ENCODE results near the gene CCND3. TPM values are rescaled to one million over a fixed set of nuclear protein-coding genes. Genes with fewer than 3 reads are reported as not detected.

CCND3 gene
- polyA plus RNA-seq, 1 experiment: 25.8 TPM

GRCh38 chr6:41964201-41964887, 22.7 kb upstream of the CCND3 start:
- H3K4me3 ChIP-seq (ENCODE audit: low read depth, low read length): no peak overlapping the region
- no peak for TF ChIP-seq CTCF (IDR thresholded peaks at IDR 0.05; ENCODE audit: low read depth, low read length)
- no peak for DNase-seq (ENCODE audit: low read depth, low spot score)
- CTCF ChIA-PET: interaction anchor here (0.6 to 2.0 kb wide), 3 partner anchors 21 to 43 kb away, joined by 4 to 10 read pairs (median 4); partner anchors contain the start of genes BYSL and MED20
- H3K27me3 ChIP-seq (ENCODE audit: control insufficient read depth, insufficient read depth, low read length): no peaks in the 10 kb centered on the region
- H3K27ac ChIP-seq (ENCODE audit: low read depth, low read length): no peak overlapping the region
- POLR2A ChIA-PET: no interaction called here
- H3K9me3 ChIP-seq (ENCODE audit: control insufficient read depth, insufficient read depth, low read length): no peaks in the 10 kb centered on the region

- POLR2A ChIA-PET: no interaction called here
- H3K9me3 ChIP-seq (ENCODE audit: control insufficient read depth, insufficient read depth, low read length): no peaks in the 10 kb centered on the region
- H3K27me3 ChIP-seq (ENCODE audit: control insufficient read depth, insufficient read depth, low read length): no peaks in the 10 kb centered on the region
- no peak for TF ChIP-seq CTCF (IDR thresholded peaks at IDR 0.05; ENCODE audit: low read depth, low read length)
- CTCF ChIA-PET: interaction anchor here (0.6 to 2.0 kb wide), 5 partner anchors 21 to 176 kb away, joined by 3 to 10 read pairs (median 4); partner anchors contain the start of genes BYSL, MED20 and TOMM6
- no peak overlapping the region for H3K27ac ChIP-seq (ENCODE audit: low read depth, low read length)
- no peak for DNase-seq (ENCODE audit: low read depth, low spot score)
- H3K4me3 ChIP-seq (ENCODE audit: low read depth, low read length): no peak overlapping the region
Observed at GRCh38 chr6:41963371-41963770, 21.8 kb upstream of the CCND3 start.

- H3K4me3 ChIP-seq (ENCODE audit: low read depth, low read length): no peak overlapping the region
- ChIA-PET POLR2A (no interaction called here), CTCF (no interaction called here)
- no peak for TF ChIP-seq CTCF (IDR thresholded peaks at IDR 0.05; ENCODE audit: low read depth, low read length)
- no peak overlapping the region for H3K27ac ChIP-seq (ENCODE audit: low read depth, low read length)
- no peaks in the 10 kb centered on the region for H3K27me3 ChIP-seq (ENCODE audit: control insufficient read depth, insufficient read depth, low read length)
- no peaks in the 10 kb centered on the region for H3K9me3 ChIP-seq (ENCODE audit: control insufficient read depth, insufficient read depth, low read length)
- DNase-seq (ENCODE audit: low read depth, low spot score): no peak
Observed at GRCh38 chr6:41960028-41960427, 18.4 kb upstream of the CCND3 start.

GRCh38 chr6:41958022-41958856, 16.6 kb upstream of the CCND3 start:
- Histone ChIP-seq H3K27ac (ENCODE audit: low read depth, low read length) (no peak overlapping the region), H3K27me3 (ENCODE audit: control insufficient read depth, insufficient read depth, low read length) (no peaks in the 10 kb centered on the region), H3K4me3 (ENCODE audit: low read depth, low read length) (no peak overlapping the region), H3K9me3 (ENCODE audit: control insufficient read depth, insufficient read depth, low read length) (no peaks in the 10 kb centered on the region)
- ChIA-PET CTCF (interaction anchor here (0.6 to 1.2 kb wide), 2 partner anchors 37 to 158 kb away, joined by 3 to 4 read pairs; partner anchors contain the start of genes BYSL and MED20), POLR2A (interaction anchor here (0.6 kb wide), 1 partner anchor 16 kb away, joined by 6 read pairs; no protein-coding TSS in a partner anchor)
- DNase-seq (ENCODE audit: low read depth, low spot score): no peak
- TF ChIP-seq CTCF (IDR thresholded peaks at IDR 0.05; ENCODE audit: low read depth, low read length): no peak

GRCh38 chr6:41957117-41957516, 15.5 kb upstream of the CCND3 start:
- POLR2A ChIA-PET: no interaction called here
- no peak for TF ChIP-seq CTCF (IDR thresholded peaks at IDR 0.05; ENCODE audit: low read depth, low read length)
- no peak overlapping the region for H3K4me3 ChIP-seq (ENCODE audit: low read depth, low read length)

More at GRCh38 chr6:41957117-41957516, 15.5 kb upstream of the CCND3 start:
- Histone ChIP-seq H3K27ac (ENCODE audit: low read depth, low read length) (no peak overlapping the region), H3K27me3 (ENCODE audit: control insufficient read depth, insufficient read depth, low read length) (no peaks in the 10 kb centered on the region), H3K9me3 (ENCODE audit: control insufficient read depth, insufficient read depth, low read length) (no peaks in the 10 kb centered on the region)
- CTCF ChIA-PET: interaction anchor here (1.2 kb wide), 1 partner anchor 36 kb away, joined by 3 read pairs; the partner anchor contains the start of genes BYSL and MED20
- DNase-seq (ENCODE audit: low read depth, low spot score): no peak
